ENCODE data around the gene BRCA1. TPM values are rescaled to one million over a fixed set of nuclear protein-coding genes. Genes with fewer than 3 reads are reported as not detected.
"Not testable (repeated sequence)": the region's sequence is repeated elsewhere in the genome, so short reads cannot be mapped to it uniquely, and the experiment has no call there.

BRCA1 gene
- polyA plus RNA-seq, 1 experiment: 9.4 TPM

- ChIA-PET POLR2A (no interaction called here), CTCF (no interaction called here)
- peaks cover 14% of the 10 kb centered on the region for H3K36me3 ChIP-seq (ENCODE audit: control insufficient read depth, insufficient read depth, low read length)
- TF ChIP-seq, protein P1, sequence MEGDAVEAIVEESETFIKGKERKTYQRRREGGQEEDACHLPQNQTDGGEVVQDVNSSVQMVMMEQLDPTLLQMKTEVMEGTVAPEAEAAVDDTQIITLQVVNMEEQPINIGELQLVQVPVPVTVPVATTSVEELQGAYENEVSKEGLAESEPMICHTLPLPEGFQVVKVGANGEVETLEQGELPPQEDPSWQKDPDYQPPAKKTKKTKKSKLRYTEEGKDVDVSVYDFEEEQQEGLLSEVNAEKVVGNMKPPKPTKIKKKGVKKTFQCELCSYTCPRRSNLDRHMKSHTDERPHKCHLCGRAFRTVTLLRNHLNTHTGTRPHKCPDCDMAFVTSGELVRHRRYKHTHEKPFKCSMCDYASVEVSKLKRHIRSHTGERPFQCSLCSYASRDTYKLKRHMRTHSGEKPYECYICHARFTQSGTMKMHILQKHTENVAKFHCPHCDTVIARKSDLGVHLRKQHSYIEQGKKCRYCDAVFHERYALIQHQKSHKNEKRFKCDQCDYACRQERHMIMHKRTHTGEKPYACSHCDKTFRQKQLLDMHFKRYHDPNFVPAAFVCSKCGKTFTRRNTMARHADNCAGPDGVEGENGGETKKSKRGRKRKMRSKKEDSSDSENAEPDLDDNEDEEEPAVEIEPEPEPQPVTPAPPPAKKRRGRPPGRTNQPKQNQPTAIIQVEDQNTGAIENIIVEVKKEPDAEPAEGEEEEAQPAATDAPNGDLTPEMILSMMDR (IDR thresholded peaks at IDR 0.05; ENCODE audit: insufficient read depth, low read depth, low read length): no peak
- H3K4me3 ChIP-seq (ENCODE audit: low read depth, low read length): no peak overlapping the region
- H3K27me3 ChIP-seq (ENCODE audit: control insufficient read depth, insufficient read depth, low read length): no peaks in the 10 kb centered on the region
- no peak for DNase-seq (ENCODE audit: low read depth)
These were observed 10.3 kb upstream of the BRCA1 start for GRCh38 chr17:43135454-43135819.

GRCh38 chr17:43134774-43135453, 9.8 kb upstream of the BRCA1 start:
- ChIA-PET CTCF (no interaction called here), POLR2A (no interaction called here)
- Histone ChIP-seq H3K27me3 (ENCODE audit: control insufficient read depth, insufficient read depth, low read length) (no peaks in the 10 kb centered on the region), H3K4me3 (ENCODE audit: low read depth, low read length) (no peak overlapping the region), H3K36me3 (ENCODE audit: control insufficient read depth, insufficient read depth, low read length) (peaks cover 12% of the 10 kb centered on the region)
- TF ChIP-seq, protein P1 (IDR thresholded peaks at IDR 0.05; ENCODE audit: insufficient read depth, low read depth, low read length): no peak
- no peak for DNase-seq (ENCODE audit: low read depth)

DNA sequence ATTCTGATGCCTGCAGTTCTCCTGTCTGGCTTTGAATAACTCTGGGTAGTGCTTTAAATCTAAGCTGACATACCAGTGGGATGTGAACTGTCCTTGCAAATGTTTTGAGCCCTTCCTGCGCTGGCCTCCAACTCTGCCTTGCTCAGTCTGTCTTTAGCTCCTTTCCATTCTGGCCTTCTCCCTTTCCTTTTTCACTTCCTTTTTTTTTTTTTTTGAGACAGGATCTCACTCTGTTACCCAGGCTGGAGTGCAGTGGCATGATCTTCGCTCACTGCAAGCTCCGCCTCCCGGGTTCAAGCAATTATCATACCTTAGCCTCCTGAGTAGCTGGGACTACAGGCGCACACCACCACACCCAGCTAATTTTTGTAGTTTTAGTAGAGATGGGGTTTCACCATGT, 8.3 kb upstream of the BRCA1 start:
- peaks cover 12% of the 10 kb centered on the region for H3K36me3 ChIP-seq (ENCODE audit: control insufficient read depth, insufficient read depth, low read length)
- POLR2A ChIA-PET; H3K4me3 ChIP-seq (ENCODE audit: low read depth, low read length); DNase-seq (ENCODE audit: low read depth); H3K27me3 ChIP-seq (ENCODE audit: control insufficient read depth, insufficient read depth, low read length): not testable (repeated sequence)
- CTCF ChIA-PET: interaction anchor here (1.0 to 1.6 kb wide), 2 partner anchors 29 to 35 kb away, joined by 3 read pairs; no protein-coding TSS in a partner anchor

DNA sequence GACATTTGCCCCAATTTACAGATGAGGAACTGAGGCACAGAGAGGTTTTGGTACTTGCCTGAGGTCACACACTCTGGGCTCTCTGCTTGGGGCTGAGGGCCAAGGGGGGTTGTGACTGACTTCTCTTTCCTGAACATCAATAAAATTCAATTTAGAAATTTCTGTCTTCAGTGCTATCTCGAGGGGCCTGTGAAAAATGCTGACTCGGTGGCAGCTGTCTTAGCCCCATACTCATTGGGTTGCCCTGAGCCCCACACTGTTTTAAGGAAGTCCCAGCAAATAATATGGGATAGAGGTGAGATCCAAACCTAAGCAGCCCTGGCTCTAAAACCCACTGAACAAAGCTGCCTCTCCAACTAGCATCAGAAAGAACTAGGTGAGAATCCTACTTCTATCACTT, 7.0 kb upstream of the BRCA1 start:
- no peak for DNase-seq (ENCODE audit: low read depth)
- POLR2A ChIA-PET: no interaction called here
- TF ChIP-seq, protein P1 (IDR thresholded peaks at IDR 0.05; ENCODE audit: insufficient read depth, low read depth, low read length): no peak
- CTCF ChIA-PET: interaction anchor here (0.6 kb wide), 1 partner anchor 146 kb away, joined by 3 read pairs; no protein-coding TSS in a partner anchor
- H3K27me3 ChIP-seq (ENCODE audit: control insufficient read depth, insufficient read depth, low read length): no peaks in the 10 kb centered on the region
- H3K4me3 ChIP-seq (ENCODE audit: low read depth, low read length): no peak overlapping the region
- peaks cover 12% of the 10 kb centered on the region for H3K36me3 ChIP-seq (ENCODE audit: control insufficient read depth, insufficient read depth, low read length)

DNA sequence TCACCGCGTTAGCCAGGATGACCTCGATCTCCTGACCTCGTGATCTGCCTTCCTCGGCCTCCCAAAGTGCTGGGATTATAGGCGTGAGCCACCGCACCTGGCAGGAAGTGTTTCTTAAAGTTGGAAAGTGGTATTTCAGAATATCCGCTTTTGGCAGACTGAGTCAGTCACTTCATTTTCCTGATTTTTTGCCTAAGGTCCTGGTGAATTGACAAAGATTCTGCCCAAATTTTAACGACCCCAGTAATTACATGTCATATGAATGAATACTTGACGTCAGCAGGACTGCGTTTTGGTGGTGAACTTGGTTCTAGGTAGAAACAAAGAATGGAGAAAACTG, 4.5 kb upstream of the BRCA1 start:
- CTCF ChIA-PET: no interaction called here
- no peak overlapping the region for H3K4me3 ChIP-seq (ENCODE audit: low read depth, low read length)
- TF ChIP-seq, protein P1 (IDR thresholded peaks at IDR 0.05; ENCODE audit: insufficient read depth, low read depth, low read length): no peak
- H3K36me3 ChIP-seq (ENCODE audit: control insufficient read depth, insufficient read depth, low read length): peaks cover 6% of the 10 kb centered on the region
- H3K27me3 ChIP-seq (ENCODE audit: control insufficient read depth, insufficient read depth, low read length): no peaks in the 10 kb centered on the region
- no peak for DNase-seq (ENCODE audit: low read depth)
- POLR2A ChIA-PET: no interaction called here

DNA sequence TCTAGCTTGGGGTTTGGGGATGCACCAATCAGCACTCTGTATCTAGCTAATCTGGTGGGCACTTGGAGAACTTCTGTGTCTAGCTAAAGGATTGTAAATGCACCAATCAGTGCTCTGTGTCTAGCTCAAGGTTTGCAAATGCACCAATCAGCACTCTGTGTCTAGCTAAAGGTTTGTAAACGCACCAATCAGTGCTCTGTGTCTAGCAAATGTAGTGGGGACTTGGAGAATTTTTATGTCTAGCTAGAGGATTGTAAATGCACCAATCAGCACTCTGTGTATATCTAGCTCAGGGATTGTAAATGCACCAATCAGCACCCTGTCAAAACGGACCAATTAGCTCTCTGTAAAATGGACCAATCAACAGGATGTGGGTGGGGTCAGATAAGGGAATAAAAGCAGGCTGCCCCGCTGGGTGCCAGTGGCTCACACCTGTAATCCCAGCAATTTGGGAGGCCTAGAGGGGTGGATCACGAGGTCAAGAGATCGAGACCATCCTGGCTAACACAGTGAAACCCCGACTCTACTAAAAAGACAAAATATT, 2.2 kb upstream of the BRCA1 start:
- DNase-seq (ENCODE audit: low read depth); H3K36me3 ChIP-seq (ENCODE audit: control insufficient read depth, insufficient read depth, low read length); H3K27me3 ChIP-seq (ENCODE audit: control insufficient read depth, insufficient read depth, low read length); POLR2A ChIA-PET; H3K4me3 ChIP-seq (ENCODE audit: low read depth, low read length): not testable (repeated sequence)
- CTCF ChIA-PET: interaction anchor here (0.6 to 0.9 kb wide), 2 partner anchors 103 to 105 kb away, joined by 3 read pairs; no protein-coding TSS in a partner anchor

All from BJ (cell line).